ENCODE measurements around the gene FAM83G.

Gene FAM83G

GRCh38 chr17:18968945-18969887 lies 35.3 kb downstream of the FAM83G start:
- no peaks in the 10 kb centered on the region for H3K36me3 ChIP-seq (ENCODE audit: insufficient read depth, low read length)
- peaks cover 7% of the 10 kb centered on the region for H3K4me1 ChIP-seq (ENCODE audit: insufficient read depth, low read length)
- H3K9ac ChIP-seq (ENCODE audit: low read length), result no peak overlapping the region
- no peaks in the 10 kb centered on the region for H3K27me3 ChIP-seq (ENCODE audit: control insufficient read depth in 1 of 2, insufficient read depth in 2 of 2, low read length in 2 of 2)
- H3K4me3 ChIP-seq (ENCODE audit: low read depth in 1 of 2, low read length in 2 of 2), result no peak overlapping the region
- no peak overlapping the region for H3K27ac ChIP-seq (ENCODE audit: low read depth, low read length)
- H3K9me3 ChIP-seq (ENCODE audit: low read length), result no peaks in the 10 kb centered on the region

- Histone ChIP-seq H3K27ac (ENCODE audit: low read depth, low read length) (no peak overlapping the region), H3K27me3 (ENCODE audit: control insufficient read depth in 1 of 2, insufficient read depth in 2 of 2, low read length in 2 of 2) (no peaks in the 10 kb centered on the region), H3K36me3 (ENCODE audit: insufficient read depth, low read length) (no peaks in the 10 kb centered on the region), H3K9ac (ENCODE audit: low read length) (no peak overlapping the region), H3K9me3 (ENCODE audit: low read length) (no peaks in the 10 kb centered on the region), H3K4me3 (ENCODE audit: low read depth in 1 of 2, low read length in 2 of 2) (no peak overlapping the region), H3K4me1 (ENCODE audit: insufficient read depth, low read length) (peaks cover 7% of the 10 kb centered on the region)
These were observed 36.2 kb downstream of the FAM83G start for GRCh38 chr17:18968345-18968744.

- Histone ChIP-seq H3K4me1 (ENCODE audit: insufficient read depth, low read length) (peaks cover 7% of the 10 kb centered on the region), H3K27me3 (ENCODE audit: control insufficient read depth in 1 of 2, insufficient read depth in 2 of 2, low read length in 2 of 2) (no peaks in the 10 kb centered on the region), H3K36me3 (ENCODE audit: insufficient read depth, low read length) (no peaks in the 10 kb centered on the region), H3K4me3 (ENCODE audit: low read depth in 1 of 2, low read length in 2 of 2) (no peak overlapping the region), H3K9me3 (ENCODE audit: low read length) (no peaks in the 10 kb centered on the region), H3K27ac (ENCODE audit: low read depth, low read length) (no peak overlapping the region), H3K9ac (ENCODE audit: low read length) (no peak overlapping the region)
These were observed 36.6 kb downstream of the FAM83G start for GRCh38 chr17:18967916-18968315.

- H3K4me1 ChIP-seq (ENCODE audit: insufficient read depth, low read length), result peaks cover 9% of the 10 kb centered on the region
- H3K27ac ChIP-seq (ENCODE audit: low read depth, low read length), result no peak overlapping the region
- no peaks in the 10 kb centered on the region for H3K27me3 ChIP-seq (ENCODE audit: control insufficient read depth in 1 of 2, insufficient read depth in 2 of 2, low read length in 2 of 2)
- no peaks in the 10 kb centered on the region for H3K9me3 ChIP-seq (ENCODE audit: low read length)
- H3K9ac ChIP-seq (ENCODE audit: low read length), result no peak overlapping the region
- H3K4me3 ChIP-seq (ENCODE audit: low read depth in 1 of 2, low read length in 2 of 2), result no peak overlapping the region
- H3K36me3 ChIP-seq (ENCODE audit: insufficient read depth, low read length), result no peaks in the 10 kb centered on the region
These were observed 37.5 kb downstream of the FAM83G start for GRCh38 chr17:18966831-18967624.

- Histone ChIP-seq H3K4me1 (ENCODE audit: insufficient read depth, low read length) (peaks cover 20% of the 10 kb centered on the region), H3K4me3 (ENCODE audit: low read depth in 1 of 2, low read length in 2 of 2) (no peak overlapping the region), H3K27ac (ENCODE audit: low read depth, low read length) (no peak overlapping the region), H3K36me3 (ENCODE audit: insufficient read depth, low read length) (no peaks in the 10 kb centered on the region), H3K9me3 (ENCODE audit: low read length) (no peaks in the 10 kb centered on the region), H3K9ac (ENCODE audit: low read length) (no peak overlapping the region), H3K27me3 (ENCODE audit: control insufficient read depth in 1 of 2, insufficient read depth in 2 of 2, low read length in 2 of 2) (no peaks in the 10 kb centered on the region)
These were observed 38.9 kb downstream of the FAM83G start for GRCh38 chr17:18965530-18966236.

GRCh38 chr17:18964550-18964949 lies 40.0 kb downstream of the FAM83G start:
- no peaks in the 10 kb centered on the region for H3K9me3 ChIP-seq (ENCODE audit: low read length)
- no peak overlapping the region for H3K4me3 ChIP-seq (ENCODE audit: low read depth in 1 of 2, low read length in 2 of 2)
- H3K36me3 ChIP-seq (ENCODE audit: insufficient read depth, low read length), result no peaks in the 10 kb centered on the region
- H3K4me1 ChIP-seq (ENCODE audit: insufficient read depth, low read length), result peaks cover 15% of the 10 kb centered on the region
- no peak overlapping the region for H3K9ac ChIP-seq (ENCODE audit: low read length)
- H3K27me3 ChIP-seq (ENCODE audit: control insufficient read depth in 1 of 2, insufficient read depth in 2 of 2, low read length in 2 of 2), result no peaks in the 10 kb centered on the region
- H3K27ac ChIP-seq (ENCODE audit: low read depth, low read length), result no peak overlapping the region

- H3K9ac ChIP-seq (ENCODE audit: low read length), result no peak overlapping the region
- no peaks in the 10 kb centered on the region for H3K27me3 ChIP-seq (ENCODE audit: control insufficient read depth in 1 of 2, insufficient read depth in 2 of 2, low read length in 2 of 2)
- peaks cover 12% of the 10 kb centered on the region for H3K4me1 ChIP-seq (ENCODE audit: insufficient read depth, low read length)
- H3K9me3 ChIP-seq (ENCODE audit: low read length), result no peaks in the 10 kb centered on the region
- no peaks in the 10 kb centered on the region for H3K36me3 ChIP-seq (ENCODE audit: insufficient read depth, low read length)
- H3K4me3 ChIP-seq (ENCODE audit: low read depth in 1 of 2, low read length in 2 of 2), result no peak overlapping the region
- H3K27ac ChIP-seq (ENCODE audit: low read depth, low read length), result no peak overlapping the region
These were observed 40.6 kb downstream of the FAM83G start for GRCh38 chr17:18964018-18964351.

GRCh38 chr17:18963126-18964017 lies 41.2 kb downstream of the FAM83G start:
- no peaks in the 10 kb centered on the region for H3K27me3 ChIP-seq (ENCODE audit: control insufficient read depth in 1 of 2, insufficient read depth in 2 of 2, low read length in 2 of 2)
- H3K36me3 ChIP-seq (ENCODE audit: insufficient read depth, low read length), result no peaks in the 10 kb centered on the region
- H3K27ac ChIP-seq (ENCODE audit: low read depth, low read length), result no peak overlapping the region
- peaks cover 12% of the 10 kb centered on the region for H3K4me1 ChIP-seq (ENCODE audit: insufficient read depth, low read length)
- H3K9me3 ChIP-seq (ENCODE audit: low read length), result no peaks in the 10 kb centered on the region
- H3K9ac ChIP-seq (ENCODE audit: low read length), result no peak overlapping the region
- no peak overlapping the region for H3K4me3 ChIP-seq (ENCODE audit: low read depth in 1 of 2, low read length in 2 of 2)

GRCh38 chr17:18962494-18962815 lies 42.1 kb downstream of the FAM83G start:
- Histone ChIP-seq H3K9ac (ENCODE audit: low read length) (no peak overlapping the region), H3K4me1 (ENCODE audit: insufficient read depth, low read length) (peaks cover 12% of the 10 kb centered on the region), H3K27ac (ENCODE audit: low read depth, low read length) (no peak overlapping the region), H3K36me3 (ENCODE audit: insufficient read depth, low read length) (no peaks in the 10 kb centered on the region), H3K9me3 (ENCODE audit: low read length) (no peaks in the 10 kb centered on the region), H3K4me3 (ENCODE audit: low read depth in 1 of 2, low read length in 2 of 2) (no peak overlapping the region), H3K27me3 (ENCODE audit: control insufficient read depth in 1 of 2, insufficient read depth in 2 of 2, low read length in 2 of 2) (no peaks in the 10 kb centered on the region)

- Histone ChIP-seq H3K27me3 (ENCODE audit: control insufficient read depth in 1 of 2, insufficient read depth in 2 of 2, low read length in 2 of 2) (no peaks in the 10 kb centered on the region), H3K9me3 (ENCODE audit: low read length) (no peaks in the 10 kb centered on the region), H3K4me3 (ENCODE audit: low read depth in 1 of 2, low read length in 2 of 2) (no peak overlapping the region), H3K27ac (ENCODE audit: low read depth, low read length) (no peak overlapping the region), H3K4me1 (ENCODE audit: insufficient read depth, low read length) (peaks cover 12% of the 10 kb centered on the region), H3K9ac (ENCODE audit: low read length) (no peak overlapping the region), H3K36me3 (ENCODE audit: insufficient read depth, low read length) (no peaks in the 10 kb centered on the region)
These were observed 42.7 kb downstream of the FAM83G start for GRCh38 chr17:18961634-18962493.

Data from muscle layer of colon (tissue), 2 donors.